Coronary artery (tissue), 2 donors: ENCODE data around the gene RPL10.

Experiments used
- DNase-seq: peaks from one replicate; pipeline ENCODE4 v3.0.0-alpha.2; 2017; ENCODE audit warnings: low spot score
- H3K27ac ChIP-seq, 2 donors: fragments of 200-600 bp; sonication (generic); one replicate each; pipeline ENCODE4 v1.5.1; 2016 to 2019
- H3K4me3 ChIP-seq: fragments of 200-600 bp; sonication (generic); 2 replicates; pipeline ENCODE4 v1.5.1; 2016; ENCODE audit warnings: mild to moderate bottlenecking, moderate library complexity
- CTCF ChIP-seq: fragments of 200-600 bp; sonication (generic); IDR thresholded peaks from one replicate; pipeline ENCODE4 v1.5.1; 2019; ENCODE audit warnings: antibody characterized with exemption

RPL10 gene

GRCh38 chrX:154397888-154398667 is at the start of gene RPL10:
RPL10 (plus strand) TSS chrX:154398377; CDS start chrX:154398520, 143 bp downstream.
- H3K27ac ChIP-seq, result peak within 1 kb of the TSS; percentile 96 to 99
- peak; percentile 96 for DNase-seq
- TF ChIP-seq CTCF, result no peak
- peak within 1 kb of the TSS; percentile 84 for H3K4me3 ChIP-seq

GRCh38 chrX:154348646-154349358 is 49.4 kb upstream of the RPL10 start:
- Histone ChIP-seq H3K27ac (peak overlapping the region in 1 of 2 donors; percentile 62), H3K4me3 (no peak overlapping the region)
- no peak for TF ChIP-seq CTCF
- DNase-seq, result no peak

GRCh38 chrX:154349359-154349935 is 48.7 kb upstream of the RPL10 start:
- no peak overlapping the region for H3K4me3 ChIP-seq
- no peak for DNase-seq
- H3K27ac ChIP-seq, result peak overlapping the region in 1 of 2 donors; percentile 62
- no peak for TF ChIP-seq CTCF

- peak overlapping the region in 1 of 2 donors; percentile 62 for H3K27ac ChIP-seq
- H3K4me3 ChIP-seq, result no peak overlapping the region
- TF ChIP-seq CTCF, result no peak
- DNase-seq, result no peak
Measured at GRCh38 chrX:154349979-154350378, 48.2 kb upstream of the RPL10 start.

GRCh38 chrX:154350429-154351182 is 47.6 kb upstream of the RPL10 start:
- TF ChIP-seq CTCF, result no peak
- Histone ChIP-seq H3K4me3 (no peak overlapping the region), H3K27ac (peak overlapping the region in 1 of 2 donors; percentile 51)
- DNase-seq, result no peak

GRCh38 chrX:154351183-154352011 is 46.8 kb upstream of the RPL10 start:
- Histone ChIP-seq H3K4me3 (no peak overlapping the region), H3K27ac (peak overlapping the region in 1 of 2 donors; percentile 51)
- TF ChIP-seq CTCF, result no peak
- no peak for DNase-seq
